ENCODE measurements around the gene CUZD1.

- TF ChIP-seq CTCF (IDR thresholded peaks at IDR 0.05; ENCODE audit: insufficient read depth, low read length) (no peak), POLR2AphosphoS5 (IDR thresholded peaks at IDR 0.05; ENCODE audit: low read depth) (no peak), GABPA (IDR thresholded peaks at IDR 0.05; ENCODE audit: low read depth) (no peak), REST (IDR thresholded peaks at IDR 0.05; ENCODE audit: insufficient replicate concordance, low read depth) (no peak)
Observed at GRCh38 chr10:122845783-122846332, at the start of gene CUZD1.
